GM19351 (cell line): ENCODE results near the gene PTER.
A peak's percentile ranks its signal among the peaks of the same experiment; 100 is the strongest.

Experiments
- ATAC-seq: cut with Tn5 transposase; IDR thresholded peaks from one replicate; pipeline ENCODE4 v1.9.1; 2021; ENCODE audit warnings: mild to moderate bottlenecking, moderate library complexity; ENCODE audit not compliant: unreplicated experiment

Gene PTER

DNA sequence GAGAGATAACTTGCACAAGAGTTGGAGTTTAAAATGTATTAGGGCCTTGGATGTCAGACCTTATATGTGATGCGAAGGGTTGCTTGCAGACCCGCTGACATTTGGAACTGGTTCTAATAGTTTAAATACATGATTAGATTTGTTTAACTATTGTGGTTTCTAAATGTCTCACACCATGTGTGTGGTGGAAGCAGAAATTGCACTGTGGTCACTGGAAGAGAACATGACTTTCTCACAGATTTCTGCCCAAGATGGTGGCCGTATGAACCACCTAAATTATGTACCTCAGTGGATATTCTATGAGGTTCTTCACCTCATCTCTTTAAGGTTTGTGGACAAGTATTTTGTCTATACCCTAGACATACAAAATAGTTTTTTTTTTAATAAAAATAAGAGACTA, 93.0 kb downstream of the PTER start:
- ATAC-seq = no peak

DNA sequence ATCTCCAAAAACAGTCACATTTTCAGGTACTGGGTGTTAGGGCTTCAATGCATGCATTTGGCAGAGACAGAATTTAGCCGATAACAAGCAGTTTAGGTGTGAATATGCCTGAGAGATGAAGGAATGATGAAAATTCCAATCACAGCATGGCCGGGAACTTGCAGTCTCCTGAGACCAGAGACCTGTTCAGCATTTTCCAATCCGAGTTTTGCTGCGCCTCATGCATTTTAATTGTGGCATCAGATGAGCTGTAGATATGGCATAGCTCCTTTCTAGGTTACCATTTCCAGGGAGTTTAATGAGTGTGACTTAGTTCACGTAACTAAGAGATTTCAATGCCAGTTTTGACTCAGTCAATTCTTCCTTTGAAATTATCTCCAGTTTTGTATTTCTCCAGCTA, 99.3 kb downstream of the PTER start:
- ATAC-seq = no peak

DNA sequence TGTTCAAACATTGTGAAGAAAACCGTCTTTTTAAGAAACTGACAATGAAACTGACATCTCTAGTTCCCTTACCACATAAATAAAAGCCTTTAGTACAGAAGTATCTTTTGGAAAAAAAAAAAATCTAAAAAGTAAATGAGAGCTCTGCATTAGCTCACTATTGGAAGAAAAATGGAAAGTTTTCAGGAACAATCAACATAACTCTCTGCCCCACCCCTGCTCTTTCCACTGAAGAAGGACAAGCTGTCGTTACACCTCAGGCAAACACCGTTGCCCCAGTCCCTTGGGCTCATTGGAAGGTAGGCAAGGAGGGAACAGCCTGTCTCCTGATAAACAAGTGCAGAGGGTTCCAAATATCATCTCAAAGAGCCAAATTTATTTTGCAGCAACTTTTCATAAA, 107.3 kb downstream of the PTER start:
- no peak for ATAC-seq

DNA sequence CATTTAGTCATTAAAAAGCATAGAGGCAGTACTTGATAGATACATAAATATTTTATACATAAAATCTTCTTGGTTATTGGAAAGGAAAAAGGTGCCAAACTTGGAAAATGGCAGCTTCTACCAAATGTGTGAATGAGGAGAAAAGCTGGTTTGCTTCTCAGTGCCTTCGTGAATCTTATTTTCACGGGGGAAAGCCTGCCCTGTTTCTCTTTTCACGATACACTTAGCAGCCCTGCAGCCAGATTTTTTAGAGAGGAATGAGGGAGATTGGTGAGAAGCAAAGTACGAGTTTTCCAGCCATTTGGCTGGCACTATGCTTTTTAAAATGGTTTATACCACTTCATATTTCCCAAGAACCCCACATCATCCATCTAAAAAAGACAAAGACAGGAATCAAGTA, 107.8 kb downstream of the PTER start:
- ATAC-seq = no peak

DNA sequence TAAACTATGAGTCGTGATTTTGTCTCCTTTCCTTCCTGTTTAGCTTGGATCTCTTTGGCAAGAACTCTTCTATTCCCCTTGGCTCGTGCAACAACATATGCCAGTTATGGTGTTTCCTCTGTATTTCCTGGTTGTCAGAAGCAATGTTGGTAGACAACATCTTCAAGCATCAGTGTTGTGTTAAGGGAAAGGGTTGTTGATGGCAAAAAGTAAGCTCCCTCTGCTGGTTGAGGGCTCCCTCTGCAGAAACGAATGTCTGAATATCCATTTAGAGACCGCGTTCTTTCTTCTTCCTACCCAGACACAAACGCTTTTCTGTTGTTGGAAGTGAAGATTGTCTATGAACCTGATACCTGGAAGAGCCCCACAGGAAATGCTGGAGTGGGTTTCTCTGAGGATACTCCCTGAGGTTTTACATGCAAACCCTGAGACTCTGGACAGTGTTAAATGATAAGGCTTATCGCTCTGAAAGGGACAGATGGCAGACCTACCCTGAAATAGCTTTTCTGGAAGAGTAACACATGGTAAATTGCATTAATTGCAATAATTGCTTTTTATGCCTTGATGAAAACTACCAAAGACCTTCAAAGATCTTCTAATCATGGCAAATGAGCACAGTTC, 108.4 kb downstream of the PTER start:
- ATAC-seq = peak; percentile 89

DNA sequence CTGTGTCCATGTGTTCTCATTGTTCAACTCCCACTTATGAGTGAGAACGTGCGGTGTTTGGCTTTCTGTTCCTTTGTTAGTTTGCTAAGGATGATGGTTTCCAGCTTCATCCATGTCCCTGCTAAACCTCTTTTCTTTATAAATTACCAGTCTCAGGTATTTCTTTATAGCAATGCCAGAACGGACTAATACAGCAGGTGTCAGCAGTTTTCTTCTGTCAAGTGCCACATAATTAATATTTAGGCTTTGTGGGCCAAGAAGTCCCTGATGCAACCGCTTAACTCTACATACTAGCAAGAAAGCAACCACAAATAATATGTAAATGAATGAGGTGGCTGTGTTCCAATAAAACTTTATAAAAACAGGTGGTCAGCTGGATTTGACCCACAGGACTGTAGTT, 111.2 kb downstream of the PTER start:
- no peak for ATAC-seq

DNA sequence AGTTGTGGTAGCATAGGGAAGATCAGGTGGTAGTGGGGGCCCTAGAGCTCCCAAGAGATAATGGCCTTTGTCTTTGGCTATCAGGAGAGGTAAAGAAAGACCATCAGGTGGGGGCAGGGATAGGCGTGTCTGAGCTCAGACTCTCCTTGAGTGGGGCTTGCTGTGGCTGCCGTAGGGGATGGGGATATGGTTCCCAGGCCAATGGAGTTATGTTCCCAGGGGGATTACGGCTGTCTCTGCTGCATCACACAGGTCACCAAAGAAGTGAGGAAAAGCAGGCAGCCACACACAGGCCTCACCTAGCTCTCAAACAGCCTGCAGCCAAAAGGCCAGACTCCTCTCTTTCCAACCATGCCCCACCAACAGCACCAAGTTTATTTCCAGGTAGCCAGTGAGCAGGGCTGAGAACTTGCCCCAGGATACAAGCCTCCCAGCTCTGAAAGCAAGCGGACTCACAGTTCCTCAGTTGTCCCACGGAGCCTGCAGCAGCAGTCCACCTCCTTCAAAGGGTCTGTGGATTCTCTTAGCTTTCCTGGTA, 122.5 kb downstream of the PTER start:
- ATAC-seq = no peak

- no peak for ATAC-seq
Measured at GRCh38 chr10:16562891-16563290, 126.1 kb downstream of the PTER start.
